A673 (cell line): ENCODE results near the gene OVAAL.
"Not testable (repeated sequence)": the region's sequence is repeated elsewhere in the genome, so short reads cannot be mapped to it uniquely, and the experiment has no call there.

Experiments
- EZH2 ChIP-seq: fragments of 200-600 bp; sonication (generic); IDR thresholded peaks from 2 replicates; pipeline ENCODE4 v1.6.1; 2017; ENCODE audit warnings: borderline replicate concordance, low read depth, mild to moderate bottlenecking, mixed read lengths, antibody characterized with exemption, low read length; ENCODE audit not compliant: poor library complexity, severe bottlenecking
- TF ChIP-seq, protein P1 (sequence below): fragments of 300-800, 200-600 bp; sonication (generic); conservative IDR thresholded peaks from 2 replicates; pipeline ENCODE4 v1.5.1; 2017; ENCODE audit warnings: low read depth, mild to moderate bottlenecking, antibody characterized with exemption, low read length, moderate library complexity, mixed read lengths

DNA sequence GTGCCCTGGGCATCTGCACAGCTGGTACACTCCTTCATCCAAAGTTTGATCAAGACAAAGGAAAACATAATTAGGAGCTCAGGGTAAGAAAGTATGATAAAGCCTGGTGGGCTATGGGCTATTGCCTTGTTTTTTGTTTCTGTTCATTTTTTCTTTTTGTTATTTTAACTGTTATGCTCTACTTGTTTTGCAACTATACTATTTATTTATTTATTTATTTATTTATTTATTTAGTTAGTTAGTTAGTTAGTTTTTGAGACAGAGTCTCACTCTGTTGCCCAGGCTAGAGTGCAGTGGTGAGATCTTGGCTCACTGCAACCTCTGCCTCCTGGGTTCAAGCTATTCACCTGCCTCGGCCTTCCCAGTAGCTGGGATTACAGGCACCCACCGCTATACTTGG, 5.7 kb upstream of the OVAAL start:
- TF ChIP-seq, protein P1, sequence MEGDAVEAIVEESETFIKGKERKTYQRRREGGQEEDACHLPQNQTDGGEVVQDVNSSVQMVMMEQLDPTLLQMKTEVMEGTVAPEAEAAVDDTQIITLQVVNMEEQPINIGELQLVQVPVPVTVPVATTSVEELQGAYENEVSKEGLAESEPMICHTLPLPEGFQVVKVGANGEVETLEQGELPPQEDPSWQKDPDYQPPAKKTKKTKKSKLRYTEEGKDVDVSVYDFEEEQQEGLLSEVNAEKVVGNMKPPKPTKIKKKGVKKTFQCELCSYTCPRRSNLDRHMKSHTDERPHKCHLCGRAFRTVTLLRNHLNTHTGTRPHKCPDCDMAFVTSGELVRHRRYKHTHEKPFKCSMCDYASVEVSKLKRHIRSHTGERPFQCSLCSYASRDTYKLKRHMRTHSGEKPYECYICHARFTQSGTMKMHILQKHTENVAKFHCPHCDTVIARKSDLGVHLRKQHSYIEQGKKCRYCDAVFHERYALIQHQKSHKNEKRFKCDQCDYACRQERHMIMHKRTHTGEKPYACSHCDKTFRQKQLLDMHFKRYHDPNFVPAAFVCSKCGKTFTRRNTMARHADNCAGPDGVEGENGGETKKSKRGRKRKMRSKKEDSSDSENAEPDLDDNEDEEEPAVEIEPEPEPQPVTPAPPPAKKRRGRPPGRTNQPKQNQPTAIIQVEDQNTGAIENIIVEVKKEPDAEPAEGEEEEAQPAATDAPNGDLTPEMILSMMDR: not testable (repeated sequence)
- TF ChIP-seq EZH2: not testable (repeated sequence)
